ENCODE data around the gene LRRC3.

Gene LRRC3

DNA sequence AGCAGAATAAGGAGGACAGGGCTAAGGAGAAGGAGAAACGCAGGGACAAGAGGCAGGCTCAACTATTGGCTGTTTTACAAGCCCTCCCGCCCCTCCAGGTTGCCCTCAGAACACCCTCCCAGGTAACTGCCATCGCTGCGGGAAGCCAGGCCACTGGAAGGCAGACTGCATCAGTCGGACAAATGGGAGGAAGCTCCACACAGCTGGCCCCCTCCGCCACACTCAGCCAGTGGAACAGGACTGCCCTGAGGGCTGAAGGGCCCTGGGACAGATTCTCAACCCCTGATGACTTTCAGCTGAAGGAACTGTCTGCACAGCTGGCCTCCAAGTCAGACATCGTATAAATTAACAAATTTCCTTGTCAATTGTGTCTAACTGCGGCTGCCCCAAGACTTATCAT, 21.8 kb downstream of the LRRC3 start:
- in situ Hi-C loops (cut with MboI; ENCODE audit: low sequenced_read_pairs), result loop anchor here (25.0 kb wide), 1 partner anchor 665 kb away; no protein-coding TSS in a partner anchor

DNA sequence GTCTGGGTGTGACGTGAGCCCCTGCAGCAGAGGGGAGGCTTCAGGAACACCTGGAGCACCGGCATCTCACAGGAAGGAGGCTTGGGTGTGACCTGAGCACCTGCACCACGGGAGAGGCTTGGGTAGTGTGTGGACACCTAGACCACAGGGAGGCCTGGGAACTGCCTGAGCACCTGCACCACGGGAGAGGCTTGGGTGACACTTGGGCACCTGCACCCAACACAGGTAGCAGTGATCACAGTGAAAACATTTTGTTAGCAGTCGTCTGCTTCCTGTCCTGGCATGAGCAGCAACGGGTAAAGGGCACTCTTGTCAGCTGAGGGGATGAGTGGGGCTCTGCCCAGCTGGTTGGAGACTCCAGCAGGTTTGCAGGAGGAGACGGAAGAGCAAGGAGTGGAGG, 22.4 kb downstream of the LRRC3 start:
- in situ Hi-C loops (cut with MboI; ENCODE audit: low sequenced_read_pairs), result loop anchor here (25.0 kb wide), 1 partner anchor 665 kb away; no protein-coding TSS in a partner anchor

DNA sequence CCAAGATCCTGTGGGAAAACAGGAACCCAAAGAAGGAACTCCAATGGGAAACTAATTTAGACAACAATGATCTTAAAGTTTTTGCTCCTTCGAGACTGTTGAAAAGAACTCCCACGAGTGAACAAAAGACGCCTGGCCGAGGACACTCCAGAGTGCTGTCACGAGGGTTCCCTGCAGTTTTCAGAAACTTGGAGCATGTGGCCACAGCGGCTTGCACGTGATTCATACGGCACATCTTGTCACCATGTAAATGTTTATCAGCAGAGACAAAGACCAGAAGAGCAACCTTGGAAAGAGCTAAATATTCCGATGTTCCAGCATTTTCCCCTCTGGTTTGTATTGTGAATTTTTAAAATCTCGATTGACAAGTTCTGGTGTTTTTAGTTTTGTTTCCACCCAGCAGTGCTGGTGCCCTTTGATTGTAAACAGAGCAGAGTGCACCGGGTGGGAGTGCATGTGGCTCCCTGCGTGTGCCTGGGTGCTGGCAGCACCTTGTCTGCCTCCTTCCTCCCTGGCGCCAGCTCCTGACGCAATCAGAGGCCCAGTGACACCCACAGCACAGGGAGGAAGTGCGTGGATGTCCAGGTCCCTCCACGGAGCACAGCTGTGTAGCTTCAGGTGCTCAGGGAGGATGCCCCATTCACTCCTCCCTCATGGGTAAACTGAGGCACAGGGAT, 23.0 kb downstream of the LRRC3 start:
- in situ Hi-C loops (cut with MboI; ENCODE audit: low sequenced_read_pairs), result loop anchor here (25.0 kb wide), 1 partner anchor 666 kb away; no protein-coding TSS in a partner anchor

DNA sequence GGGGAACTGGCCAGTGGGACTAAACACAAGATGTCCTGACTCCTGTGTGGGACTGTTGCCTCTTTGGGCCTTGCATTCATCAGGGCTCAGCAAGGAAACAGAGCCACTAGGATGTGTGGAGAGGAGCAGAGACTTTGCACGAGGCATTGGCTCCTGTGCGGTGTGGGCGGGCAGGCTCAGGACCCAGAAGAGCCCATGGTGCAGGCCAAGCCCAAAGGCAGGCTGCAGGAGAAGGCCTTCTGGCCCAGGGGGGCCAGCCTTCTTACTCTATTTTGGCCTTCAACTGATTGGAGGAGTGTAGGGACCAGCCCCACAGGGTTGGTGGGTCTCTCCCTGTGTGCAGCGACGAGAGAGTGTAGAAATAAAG, 23.5 kb downstream of the LRRC3 start:
- in situ Hi-C loops (cut with MboI; ENCODE audit: low sequenced_read_pairs), result loop anchor here (25.0 kb wide), 1 partner anchor 666 kb away; no protein-coding TSS in a partner anchor

DNA sequence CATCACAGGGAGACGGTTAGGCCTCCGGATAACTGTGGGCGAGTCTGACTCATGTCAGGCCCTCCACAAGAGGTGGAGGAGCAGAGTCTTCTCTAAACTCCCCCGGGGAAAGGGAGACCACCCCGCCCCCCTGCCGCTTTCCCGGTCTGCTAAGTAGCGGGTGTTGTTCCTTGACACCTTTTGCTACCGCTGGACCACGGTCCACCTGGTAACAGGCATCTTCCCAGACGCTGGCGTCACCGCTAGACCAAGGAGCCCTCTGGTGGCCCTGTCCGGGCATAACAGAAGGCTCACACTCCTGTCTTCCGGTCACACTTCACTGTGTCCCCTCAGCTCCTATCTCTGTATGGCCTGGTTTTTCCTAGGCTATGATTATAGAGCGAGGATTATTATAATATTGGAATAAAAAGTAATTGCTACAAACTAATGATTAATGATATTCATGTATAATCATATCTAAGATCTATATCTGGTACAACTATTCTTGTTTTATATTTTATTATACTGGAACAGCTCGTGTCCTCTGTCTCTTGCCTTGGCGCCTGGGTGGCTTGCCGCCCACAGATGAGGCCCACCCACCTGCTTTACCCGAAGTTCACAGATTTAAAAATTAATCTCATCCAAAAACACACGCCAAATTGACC, 24.4 kb downstream of the LRRC3 start:
- in situ Hi-C loops (cut with MboI; ENCODE audit: low sequenced_read_pairs), result loop anchor here (25.0 kb wide), 1 partner anchor 667 kb away; no protein-coding TSS in a partner anchor

DNA sequence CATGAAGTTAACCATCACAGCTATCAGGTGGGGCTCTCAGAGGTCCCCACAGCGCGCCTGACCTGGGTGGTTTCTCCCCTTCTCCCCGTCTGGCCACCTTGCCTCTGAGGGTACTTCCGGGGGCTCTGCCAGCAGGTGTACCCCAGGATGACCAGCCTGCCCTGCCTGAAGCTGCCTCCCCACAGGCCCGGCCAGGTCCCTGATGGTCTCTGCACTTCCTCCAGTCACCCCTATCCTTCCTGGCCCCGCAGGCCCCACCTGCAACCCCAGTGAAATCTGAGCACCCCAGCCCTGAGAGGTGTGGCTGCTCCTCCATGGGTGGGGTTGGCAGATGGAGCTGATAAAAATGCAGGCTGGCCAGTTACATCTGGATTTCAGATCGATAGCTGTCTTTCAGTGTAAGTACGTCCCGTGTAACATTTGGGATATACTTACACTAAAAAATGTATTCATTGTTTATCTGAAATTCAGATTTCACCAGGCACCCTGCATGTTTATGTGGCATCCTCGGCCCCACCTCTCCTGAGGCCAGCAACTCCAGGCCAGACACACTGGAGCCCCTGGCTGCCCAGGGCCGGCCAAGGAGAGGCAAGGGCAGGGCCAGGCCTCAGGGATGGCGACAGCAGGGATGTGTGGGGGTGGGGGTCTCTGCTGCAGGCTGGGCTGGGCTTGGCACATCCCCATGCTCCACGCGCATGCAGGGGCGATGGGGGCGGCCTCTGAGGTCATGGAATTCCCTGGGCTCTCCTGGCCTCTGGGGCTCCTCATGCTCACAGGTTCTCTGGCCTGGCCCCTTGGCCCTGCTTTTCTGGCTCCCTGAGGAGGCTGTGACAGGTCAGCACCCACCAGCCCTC, 25.1 kb downstream of the LRRC3 start:
- in situ Hi-C loops (cut with MboI; ENCODE audit: low sequenced_read_pairs), result loop anchor here (25.0 kb wide), 1 partner anchor 668 kb away; no protein-coding TSS in a partner anchor

DNA sequence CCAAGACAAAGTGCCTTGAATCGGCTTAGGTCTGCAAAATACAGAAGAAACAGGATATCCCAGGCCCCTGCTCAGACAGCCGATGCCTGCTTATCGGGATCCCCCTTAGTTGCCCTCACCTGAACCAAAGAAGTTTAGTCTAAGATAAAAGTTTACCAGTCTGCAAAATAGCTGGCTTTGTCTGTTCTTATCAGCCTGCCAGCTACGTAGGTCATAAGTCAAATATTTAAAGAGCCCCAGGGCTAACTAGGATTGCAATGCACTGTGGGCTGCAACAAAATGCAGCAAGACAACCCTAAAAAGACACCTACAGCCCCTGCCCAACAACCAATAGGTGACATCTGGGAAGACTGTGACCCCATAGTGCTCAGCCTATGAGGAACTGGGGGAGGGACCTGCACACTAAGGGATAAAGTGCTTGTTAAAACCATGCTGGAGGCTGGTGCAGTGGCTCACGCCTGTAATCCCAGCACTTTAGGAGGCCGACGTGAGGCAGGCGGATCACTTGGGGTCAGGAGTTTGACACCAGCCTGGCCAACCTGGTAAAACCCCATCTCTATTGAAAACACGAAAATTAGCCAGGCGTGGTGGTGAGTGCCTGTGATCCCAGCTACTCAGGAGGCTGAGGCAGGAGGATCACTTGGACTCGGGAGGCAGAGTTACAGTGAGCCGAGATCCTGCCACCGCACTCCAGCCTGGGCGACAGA, 27.4 kb downstream of the LRRC3 start:
- in situ Hi-C loops (cut with MboI; ENCODE audit: low sequenced_read_pairs), result loop anchor here (25.0 kb wide), 1 partner anchor 670 kb away; no protein-coding TSS in a partner anchor

DNA sequence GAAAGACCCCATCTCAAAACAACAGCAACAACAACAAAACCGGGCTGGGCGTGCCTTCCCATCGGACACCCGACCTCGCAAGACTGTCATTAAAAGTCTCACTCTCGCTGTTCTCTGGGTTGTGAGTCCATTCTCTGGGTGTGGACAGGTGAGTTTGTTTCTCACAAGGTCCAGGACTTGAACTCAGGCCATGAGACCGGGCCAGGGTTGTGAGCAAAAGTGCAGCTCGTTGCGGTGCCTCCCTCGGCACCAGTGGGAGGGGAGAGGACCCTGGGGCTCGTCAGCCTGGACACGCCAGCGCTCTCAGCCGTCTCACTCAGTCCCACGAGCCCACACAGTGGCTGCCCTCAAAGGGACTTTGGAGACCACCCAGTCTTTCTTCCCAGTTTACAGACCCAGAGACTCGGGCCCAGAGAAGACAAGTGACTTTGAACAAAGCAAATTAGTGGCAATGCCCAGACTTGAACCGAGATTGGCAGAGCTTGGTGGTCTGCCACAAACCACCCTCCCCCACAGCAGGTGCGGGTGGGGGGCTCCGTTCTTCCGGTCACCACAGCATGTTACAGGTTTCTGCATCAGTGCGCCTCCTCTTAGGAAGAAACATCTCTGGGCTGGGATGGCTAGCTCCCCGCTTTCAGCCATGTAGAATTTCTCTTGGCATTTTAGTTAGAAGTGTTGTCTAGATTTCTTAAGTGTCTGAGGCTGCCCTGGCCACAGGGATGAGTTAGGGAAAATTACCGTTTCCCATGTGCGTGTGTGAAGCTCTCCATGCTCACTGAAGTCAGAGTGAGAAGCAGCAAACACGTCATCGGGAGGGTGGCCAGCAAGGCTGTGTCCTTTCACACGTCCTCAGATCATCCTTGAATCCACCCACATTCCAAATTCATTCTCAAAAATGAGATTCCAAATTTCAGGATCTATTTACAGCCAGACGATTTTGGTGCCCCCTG, 28.3 kb downstream of the LRRC3 start:
- in situ Hi-C loops (cut with MboI; ENCODE audit: low sequenced_read_pairs), result loop anchor here (25.0 kb wide), 1 partner anchor 671 kb away; no protein-coding TSS in a partner anchor

DNA sequence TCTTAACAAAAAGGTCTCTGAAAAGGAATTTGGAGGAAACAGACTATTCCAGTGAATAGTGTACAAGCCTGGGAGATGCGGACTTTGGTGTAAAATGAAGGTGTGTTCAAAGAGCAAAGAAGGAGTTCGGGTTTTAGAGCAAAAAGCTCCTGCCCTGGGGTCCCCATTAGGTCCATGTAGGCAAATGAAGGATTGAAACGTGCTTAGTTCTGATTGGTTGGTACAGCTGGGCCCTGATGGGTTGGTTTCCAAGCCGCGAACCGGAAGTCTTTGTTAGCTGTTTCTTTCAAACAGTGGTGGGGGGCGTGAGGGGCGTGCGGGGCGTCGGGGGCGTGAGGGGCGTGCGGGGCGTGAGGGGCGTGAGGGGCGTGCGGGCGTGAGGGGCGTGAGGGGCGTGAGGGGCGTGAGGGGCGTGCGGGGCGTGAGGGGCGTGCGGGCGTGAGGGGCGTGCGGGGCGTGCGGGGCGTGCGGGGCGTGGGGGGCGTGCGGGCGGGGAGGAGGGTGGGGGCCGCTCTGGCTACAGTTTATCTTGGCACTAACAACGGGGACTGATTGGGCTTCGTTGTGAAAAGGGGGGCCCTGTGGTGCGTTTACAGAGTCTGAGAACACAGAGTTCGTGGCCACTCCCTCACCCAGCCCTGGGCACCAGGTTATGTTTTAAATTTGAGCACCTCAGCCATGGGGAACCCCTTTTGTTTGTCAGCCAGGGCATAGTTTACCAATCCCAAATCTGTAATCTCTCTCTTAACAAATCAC, 29.4 kb downstream of the LRRC3 start:
- in situ Hi-C loops (cut with MboI; ENCODE audit: low sequenced_read_pairs), result loop anchor here (25.0 kb wide), 1 partner anchor 672 kb away; no protein-coding TSS in a partner anchor

DNA sequence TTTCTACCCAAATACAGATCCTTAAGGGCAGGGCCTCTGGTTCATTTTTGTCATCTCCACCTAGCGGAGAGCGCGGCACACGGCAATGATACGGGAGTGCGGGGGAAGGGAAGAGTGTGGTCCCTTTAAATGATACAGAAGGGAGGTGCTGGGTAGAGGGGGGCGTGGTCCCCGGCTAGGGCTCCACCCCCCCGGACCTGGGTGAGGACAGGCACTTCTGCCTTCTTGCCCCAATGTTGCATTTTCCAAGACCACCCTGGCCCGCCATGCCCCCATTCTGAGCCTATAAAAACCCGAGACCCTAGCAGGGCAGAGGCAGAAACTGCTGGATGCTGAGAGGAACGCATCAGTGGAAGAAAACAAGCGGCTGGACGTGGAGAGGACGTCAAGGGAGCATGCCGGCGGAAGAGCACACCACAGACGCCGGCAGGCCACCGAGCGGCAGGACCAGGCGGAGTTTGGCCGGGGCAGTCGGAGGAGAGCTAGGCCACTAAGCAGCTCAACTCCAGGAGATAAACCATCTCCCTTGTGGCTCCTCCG, 30.0 kb downstream of the LRRC3 start:
- in situ Hi-C loops (cut with MboI; ENCODE audit: low sequenced_read_pairs), result loop anchor here (25.0 kb wide), 1 partner anchor 673 kb away; no protein-coding TSS in a partner anchor

DNA sequence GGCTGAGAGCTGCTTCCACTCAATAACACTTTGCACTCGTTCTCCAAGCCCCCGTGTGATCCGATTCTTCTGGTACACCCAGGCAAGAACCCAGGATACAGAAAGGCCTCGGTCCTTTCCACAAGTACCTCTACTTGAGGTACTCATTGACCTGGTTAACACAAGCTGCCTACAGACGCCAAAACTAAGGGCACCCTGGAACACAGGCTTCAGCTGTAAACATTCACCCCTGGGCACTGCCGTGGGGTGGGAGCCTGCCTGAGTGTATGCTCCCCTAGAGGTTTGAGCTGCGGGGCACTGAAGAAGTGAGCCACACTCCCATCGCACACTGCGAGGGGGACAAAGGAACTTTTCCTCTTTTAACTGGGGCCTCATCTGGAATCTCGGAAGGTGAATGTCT, 30.5 kb downstream of the LRRC3 start:
- in situ Hi-C loops (cut with MboI; ENCODE audit: low sequenced_read_pairs), result loop anchor here (25.0 kb wide), 1 partner anchor 673 kb away; no protein-coding TSS in a partner anchor

DNA sequence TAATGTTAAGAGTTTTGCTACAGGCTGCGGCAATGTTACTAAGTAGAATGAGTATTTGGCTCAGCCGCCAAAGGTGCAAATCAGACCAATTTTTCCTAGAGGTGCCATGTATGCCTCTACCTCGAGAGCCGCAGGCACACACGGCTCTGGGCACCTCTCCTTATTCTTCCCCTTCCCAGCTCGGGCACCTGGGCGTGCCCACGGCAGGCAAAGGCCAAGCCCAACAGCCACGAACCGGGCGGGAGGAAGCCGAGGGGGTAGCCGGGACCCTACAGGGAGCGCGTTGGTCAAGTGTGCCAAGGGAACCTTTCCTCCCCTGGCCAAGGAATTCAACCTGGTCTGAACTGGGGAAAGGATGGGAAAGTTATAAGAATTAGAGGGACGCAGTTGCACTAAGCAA, 31.0 kb downstream of the LRRC3 start:
- in situ Hi-C loops (cut with MboI; ENCODE audit: low sequenced_read_pairs), result loop anchor here (25.0 kb wide), 1 partner anchor 674 kb away; no protein-coding TSS in a partner anchor

DNA sequence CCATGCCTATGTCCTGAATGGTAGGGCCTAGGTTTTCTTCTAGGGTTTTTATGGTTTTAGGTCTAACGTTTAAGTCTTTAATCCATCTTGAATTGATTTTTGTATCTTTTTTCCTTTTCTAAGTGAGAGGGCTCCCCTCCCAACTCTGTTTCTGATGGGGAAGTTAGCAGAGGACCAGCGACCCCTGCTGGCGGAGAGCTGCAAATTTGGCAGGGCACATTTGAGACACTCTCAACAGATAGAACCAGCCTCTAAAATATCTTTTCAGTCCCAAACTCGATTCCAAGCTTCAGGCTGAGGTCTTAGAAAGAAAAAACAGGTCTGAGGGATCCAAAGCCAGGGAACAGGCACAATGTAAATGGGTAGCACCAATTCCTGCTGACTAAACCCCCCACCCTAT, 32.5 kb downstream of the LRRC3 start:
- in situ Hi-C loops (cut with MboI; ENCODE audit: low sequenced_read_pairs), result loop anchor here (25.0 kb wide), 1 partner anchor 676 kb away; no protein-coding TSS in a partner anchor

DNA sequence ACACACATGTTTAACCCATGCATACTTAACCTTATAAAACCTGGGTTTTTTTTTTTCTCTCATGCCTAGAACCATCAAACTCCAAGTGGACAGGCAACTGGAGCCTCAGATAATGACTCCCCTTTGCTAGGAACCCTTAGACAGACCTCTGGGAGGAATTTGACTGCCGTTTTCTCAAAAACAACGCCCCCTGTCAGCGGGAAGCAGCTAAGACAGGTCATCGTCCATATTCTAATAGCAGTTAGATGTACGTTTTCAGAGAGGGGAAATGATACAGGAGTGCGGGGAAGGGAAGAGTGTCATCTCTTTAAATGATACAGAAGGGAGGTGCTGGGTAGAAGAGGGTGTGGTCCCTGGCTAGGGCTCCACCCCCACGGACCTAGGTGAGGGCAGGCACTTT, 34.7 kb downstream of the LRRC3 start:
- in situ Hi-C loops (cut with MboI; ENCODE audit: low sequenced_read_pairs), result loop anchor here (25.0 kb wide), 1 partner anchor 678 kb away; no protein-coding TSS in a partner anchor

DNA sequence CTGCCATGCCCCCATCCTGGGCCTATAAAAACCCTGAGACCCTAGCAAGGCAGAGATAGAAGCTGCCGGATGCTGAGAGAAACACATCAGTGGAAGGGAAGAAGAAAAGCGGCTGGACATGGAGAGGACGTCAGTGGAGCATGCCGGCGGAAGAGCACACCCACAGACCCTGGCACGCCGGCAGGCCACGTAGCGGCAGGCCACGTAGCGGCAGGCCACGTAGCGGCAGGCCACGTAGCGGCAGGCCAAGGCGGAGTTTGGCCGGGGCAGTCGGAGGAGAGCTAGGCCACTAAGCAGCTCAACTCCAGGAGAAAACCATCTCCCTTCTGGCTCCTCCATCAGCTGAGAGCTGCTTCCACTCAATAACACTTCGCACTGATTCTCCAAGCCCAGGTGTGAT, 35.1 kb downstream of the LRRC3 start:
- in situ Hi-C loops (cut with MboI; ENCODE audit: low sequenced_read_pairs), result loop anchor here (25.0 kb wide), 1 partner anchor 678 kb away; no protein-coding TSS in a partner anchor

DNA sequence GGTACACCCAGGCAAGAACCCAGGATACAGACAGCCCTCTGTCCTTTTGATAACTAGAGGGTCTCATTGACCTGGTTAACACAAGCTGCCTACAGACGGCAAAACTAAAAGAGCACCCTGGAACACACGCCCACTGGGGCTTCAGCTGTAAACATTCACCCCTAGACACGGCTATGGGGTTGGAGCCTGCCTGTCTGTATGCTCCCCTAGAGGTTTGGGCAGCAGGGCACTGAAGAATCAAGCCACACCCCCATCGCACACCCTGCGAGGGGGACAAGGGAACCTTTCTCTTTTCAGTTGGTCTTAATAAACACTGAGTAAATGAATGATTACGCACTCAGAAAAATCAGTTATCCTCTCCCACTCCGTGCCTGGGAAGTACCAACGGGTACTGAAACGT, 35.5 kb downstream of the LRRC3 start:
- in situ Hi-C loops (cut with MboI; ENCODE audit: low sequenced_read_pairs), result loop anchor here (25.0 kb wide), 1 partner anchor 679 kb away; no protein-coding TSS in a partner anchor

DNA sequence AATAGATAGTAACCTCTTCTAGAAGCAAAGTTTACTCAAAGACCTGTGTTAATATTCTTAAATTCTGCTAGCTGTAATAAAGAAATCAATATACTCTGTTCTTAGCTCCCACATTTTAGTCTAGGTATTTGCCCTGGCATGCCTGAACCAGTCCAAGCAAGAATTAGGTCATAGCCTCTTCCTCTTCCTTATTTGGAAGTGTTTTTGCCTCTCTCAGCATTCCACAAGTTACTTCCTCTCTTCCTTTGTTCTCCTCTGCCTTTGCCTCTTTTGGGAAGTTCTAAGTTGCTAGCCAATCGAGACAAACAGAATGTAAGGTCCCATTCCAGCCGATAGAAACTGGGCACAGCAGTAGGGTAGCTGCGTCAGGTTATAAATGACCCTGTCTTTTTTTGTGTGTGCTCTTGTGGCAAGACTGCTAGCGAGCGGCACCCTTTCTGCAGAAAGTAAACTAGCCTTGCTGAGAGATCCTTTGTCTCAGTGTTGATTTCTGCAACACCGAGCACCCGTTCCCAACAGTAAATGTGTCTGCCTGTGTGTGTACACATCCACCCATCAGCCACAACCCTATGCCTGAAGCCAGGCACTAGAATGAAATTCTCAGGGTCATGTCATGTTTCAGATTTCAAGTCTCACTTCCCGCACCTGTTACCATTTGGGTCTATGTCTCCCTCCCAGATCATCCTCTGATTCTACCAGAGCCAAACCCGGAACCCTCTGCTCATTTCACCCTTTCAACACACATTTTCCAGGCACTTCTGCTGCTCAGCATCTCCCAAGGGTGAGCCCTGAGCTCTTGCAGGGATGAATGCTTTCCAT, 37.5 kb downstream of the LRRC3 start:
- in situ Hi-C loops (cut with MboI; ENCODE audit: low sequenced_read_pairs), result loop anchor here (25.0 kb wide), 1 partner anchor 680 kb away; no protein-coding TSS in a partner anchor
